Measurements from ENCODE around the gene TOLLIP.

TOLLIP gene

DNA sequence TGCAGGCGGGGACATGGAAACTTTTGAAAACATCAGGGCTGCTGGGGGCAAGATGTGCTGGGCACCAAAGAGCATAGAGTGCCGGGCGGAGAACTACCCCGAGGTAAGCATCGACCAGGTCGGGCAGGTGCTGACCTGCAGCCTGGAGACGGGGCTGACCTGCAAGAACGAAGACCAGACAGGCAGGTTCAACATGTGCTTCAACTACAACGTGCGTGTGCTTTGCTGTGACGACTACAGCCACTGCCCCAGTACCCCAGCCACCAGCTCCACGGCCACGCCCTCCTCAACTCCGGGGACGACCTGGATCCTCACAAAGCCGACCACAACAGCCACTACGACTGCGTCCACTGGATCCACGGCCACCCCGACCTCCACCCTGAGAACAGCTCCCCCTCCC is 67.1 kb downstream of the TOLLIP start:
- no peak overlapping the region for H3K27ac ChIP-seq
- TF ChIP-seq, protein P1, sequence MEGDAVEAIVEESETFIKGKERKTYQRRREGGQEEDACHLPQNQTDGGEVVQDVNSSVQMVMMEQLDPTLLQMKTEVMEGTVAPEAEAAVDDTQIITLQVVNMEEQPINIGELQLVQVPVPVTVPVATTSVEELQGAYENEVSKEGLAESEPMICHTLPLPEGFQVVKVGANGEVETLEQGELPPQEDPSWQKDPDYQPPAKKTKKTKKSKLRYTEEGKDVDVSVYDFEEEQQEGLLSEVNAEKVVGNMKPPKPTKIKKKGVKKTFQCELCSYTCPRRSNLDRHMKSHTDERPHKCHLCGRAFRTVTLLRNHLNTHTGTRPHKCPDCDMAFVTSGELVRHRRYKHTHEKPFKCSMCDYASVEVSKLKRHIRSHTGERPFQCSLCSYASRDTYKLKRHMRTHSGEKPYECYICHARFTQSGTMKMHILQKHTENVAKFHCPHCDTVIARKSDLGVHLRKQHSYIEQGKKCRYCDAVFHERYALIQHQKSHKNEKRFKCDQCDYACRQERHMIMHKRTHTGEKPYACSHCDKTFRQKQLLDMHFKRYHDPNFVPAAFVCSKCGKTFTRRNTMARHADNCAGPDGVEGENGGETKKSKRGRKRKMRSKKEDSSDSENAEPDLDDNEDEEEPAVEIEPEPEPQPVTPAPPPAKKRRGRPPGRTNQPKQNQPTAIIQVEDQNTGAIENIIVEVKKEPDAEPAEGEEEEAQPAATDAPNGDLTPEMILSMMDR (IDR thresholded peaks at IDR 0.05), result no peak

DNA sequence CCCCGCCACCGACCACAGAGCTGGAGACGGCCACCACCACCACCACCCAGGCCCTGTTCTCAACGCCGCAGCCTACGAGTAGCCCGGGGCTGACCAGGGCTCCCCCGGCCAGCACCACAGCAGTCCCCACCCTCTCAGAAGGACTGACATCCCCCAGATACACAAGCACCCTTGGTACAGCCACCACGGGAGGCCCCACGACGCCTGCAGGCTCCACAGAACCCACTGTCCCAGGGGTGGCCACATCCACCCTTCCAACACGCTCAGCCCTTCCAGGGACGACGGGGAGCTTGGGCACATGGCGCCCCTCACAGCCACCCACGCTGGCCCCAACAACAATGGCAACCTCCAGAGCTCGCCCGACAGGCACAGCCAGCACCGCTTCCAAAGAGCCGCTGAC is 67.7 kb downstream of the TOLLIP start:
- TF ChIP-seq, protein P1 (IDR thresholded peaks at IDR 0.05), result no peak
- DNase-seq (ENCODE audit: low spot score), result no peak

More for the DNA sequence above, 67.1 kb downstream of the TOLLIP start:
- H3K4me3 ChIP-seq, result no peak overlapping the region
- no peak for DNase-seq (ENCODE audit: low spot score)

DNA sequence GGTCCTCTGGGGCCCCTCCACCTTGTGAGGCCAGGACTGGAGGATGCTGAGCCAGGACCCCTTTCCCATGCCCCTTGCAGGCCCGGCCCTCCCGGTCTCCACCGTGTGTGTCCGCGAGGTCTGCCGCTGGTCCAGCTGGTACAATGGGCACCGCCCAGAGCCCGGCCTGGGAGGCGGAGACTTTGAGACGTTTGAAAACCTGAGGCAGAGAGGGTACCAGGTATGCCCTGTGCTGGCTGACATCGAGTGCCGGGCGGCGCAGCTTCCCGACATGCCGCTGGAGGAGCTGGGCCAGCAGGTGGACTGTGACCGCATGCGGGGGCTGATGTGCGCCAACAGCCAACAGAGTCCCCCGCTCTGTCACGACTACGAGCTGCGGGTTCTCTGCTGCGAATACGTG is 68.7 kb downstream of the TOLLIP start:
- H3K4me3 ChIP-seq, result no peak overlapping the region
- TF ChIP-seq, protein P1 (IDR thresholded peaks at IDR 0.05), result no peak
- H3K27ac ChIP-seq, result no peak overlapping the region
- no peak for DNase-seq (ENCODE audit: low spot score)

More for the DNA sequence above, 67.7 kb downstream of the TOLLIP start:
- Histone ChIP-seq H3K4me3 (no peak overlapping the region), H3K27ac (no peak overlapping the region)

GRCh38 chr11:1239596-1240205 is 69.7 kb downstream of the TOLLIP start:
- TF ChIP-seq, protein P1 (IDR thresholded peaks at IDR 0.05), result no peak
- no peak for DNase-seq (ENCODE audit: low spot score)
- Histone ChIP-seq H3K4me3 (no peak overlapping the region), H3K27ac (no peak overlapping the region)

DNA sequence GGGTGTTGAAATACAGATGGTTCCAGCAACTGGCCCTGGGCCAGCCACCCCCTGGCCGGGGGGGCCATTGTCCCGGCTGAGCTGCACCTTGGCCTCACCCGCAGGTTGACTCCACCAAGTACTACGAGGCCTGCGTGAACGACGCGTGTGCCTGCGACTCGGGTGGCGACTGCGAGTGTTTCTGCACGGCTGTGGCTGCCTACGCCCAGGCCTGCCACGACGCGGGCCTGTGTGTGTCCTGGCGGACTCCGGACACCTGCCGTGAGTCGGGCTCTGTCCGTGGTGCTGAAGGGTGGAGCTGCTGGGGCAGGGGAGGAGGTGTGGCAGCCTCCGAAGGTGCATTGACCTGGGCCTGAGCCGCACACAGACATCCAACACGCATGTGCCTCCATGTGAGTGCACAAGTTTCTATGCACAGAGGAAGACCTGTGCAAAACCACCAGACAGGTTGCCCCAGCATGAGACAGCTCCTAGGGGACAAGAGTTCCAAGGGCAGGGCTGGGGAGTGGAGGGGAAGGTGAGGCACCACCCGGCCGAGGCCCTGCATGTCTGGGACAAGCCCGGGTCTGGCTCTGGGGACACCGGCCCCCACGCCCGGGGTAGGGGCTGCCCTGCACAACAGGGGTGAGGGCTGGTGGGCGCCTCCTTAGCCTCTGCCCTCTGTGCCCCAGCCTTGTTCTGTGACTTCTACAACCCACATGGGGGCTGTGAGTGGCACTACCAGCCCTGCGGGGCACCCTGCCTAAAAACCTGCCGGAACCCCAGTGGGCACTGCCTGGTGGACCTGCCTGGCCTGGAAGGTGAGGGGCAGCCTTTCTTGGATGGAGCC is 70.5 kb downstream of the TOLLIP start:
- no peak for DNase-seq (ENCODE audit: low spot score)
- no peak overlapping the region for H3K27ac ChIP-seq
- no peak overlapping the region for H3K4me3 ChIP-seq
- TF ChIP-seq, protein P1 (IDR thresholded peaks at IDR 0.05), result no peak

GRCh38 chr11:1237851-1238250 is 71.6 kb downstream of the TOLLIP start:
- TF ChIP-seq, protein P1 (IDR thresholded peaks at IDR 0.05), result no peak
- no peak for DNase-seq (ENCODE audit: low spot score)
- Histone ChIP-seq H3K27ac (no peak overlapping the region), H3K4me3 (no peak overlapping the region)

Data from coronary artery (tissue), 2 donors.